Stimulated activated CD4-positive, alpha-beta T cell treated with anti-CD3 and anti-CD28 coated beads, TNF-alpha, amount 100 ng/mL, for 4 hours (primary cell): ENCODE results near the gene GADD45GIP1.
"Not testable (repeated sequence)": the region's sequence is repeated elsewhere in the genome, so short reads cannot be mapped to it uniquely, and the experiment has no call there.

Source experiments
- DNase-seq, 3 experiments: peaks; one replicate each; pipeline ENCODE4 v3.0.0-alpha.2; 2020; ENCODE audit warnings: low read depth in 3 of 3

The GADD45GIP1 gene

GRCh38 chr19:12940897-12941296, 16.1 kb downstream of the GADD45GIP1 start:
- no peak for DNase-seq

GRCh38 chr19:12939975-12940423, 17.0 kb downstream of the GADD45GIP1 start:
- DNase-seq: no peak

GRCh38 chr19:12938779-12939601, 18.0 kb downstream of the GADD45GIP1 start:
- peak in 1 of 3 experiments; percentile 26 for DNase-seq

GRCh38 chr19:12937927-12938778, 18.9 kb downstream of the GADD45GIP1 start, which contains the start of gene CALR:
Gene CALR (plus strand): TSS chr19:12938609. CDS start chr19:12938680, 71 bp downstream.
- peak; percentile 97 to 99 (median 98) for DNase-seq

- no peak for DNase-seq
These were observed 19.7 kb downstream of the GADD45GIP1 start for GRCh38 chr19:12937093-12937926.

GRCh38 chr19:12936582-12936981, 20.4 kb downstream of the GADD45GIP1 start:
- DNase-seq: no peak

GRCh38 chr19:12935071-12935470, 22.0 kb downstream of the GADD45GIP1 start:
- DNase-seq: no peak

GRCh38 chr19:12933287-12934072, 23.5 kb downstream of the GADD45GIP1 start, which contains the start of gene FARSA:
Gene FARSA (minus strand): TSS chr19:12933711. CDS start chr19:12933696, 15 bp downstream.
- DNase-seq: peak; percentile 80 to 83 (median 83)

GRCh38 chr19:12932392-12933286, 24.4 kb downstream of the GADD45GIP1 start:
- no peak for DNase-seq

GRCh38 chr19:12930002-12930645, 26.9 kb downstream of the GADD45GIP1 start:
- no peak for DNase-seq

- no peak for DNase-seq
These were observed 32.3 kb downstream of the GADD45GIP1 start for GRCh38 chr19:12924621-12925310.

GRCh38 chr19:12922959-12923358, 34.1 kb downstream of the GADD45GIP1 start:
- no peak for DNase-seq

GRCh38 chr19:12921047-12921446, 36.0 kb downstream of the GADD45GIP1 start:
- DNase-seq: no peak

- DNase-seq: no peak
These were observed 38.8 kb downstream of the GADD45GIP1 start for GRCh38 chr19:12918253-12918652.

- not testable (repeated sequence) for DNase-seq
These were observed 41.2 kb downstream of the GADD45GIP1 start for GRCh38 chr19:12915860-12916259.

GRCh38 chr19:12913851-12914690, 43.0 kb downstream of the GADD45GIP1 start:
- DNase-seq: peak in 2 of 3 experiments; percentile 26

- no peak for DNase-seq
These were observed 43.9 kb downstream of the GADD45GIP1 start for GRCh38 chr19:12913011-12913561.
